ENCODE measurements around the gene GDA. TPM values are rescaled to one million over a fixed set of nuclear protein-coding genes. Genes with fewer than 3 reads are reported as not detected.

Gene GDA
- total and polyA plus RNA-seq, 9 of the 15 experiments (the other 6 are each of a cell fraction or from before 2014, with no cell fraction given), result 4.5 to 18.0 (median 12.7) TPM

DNA sequence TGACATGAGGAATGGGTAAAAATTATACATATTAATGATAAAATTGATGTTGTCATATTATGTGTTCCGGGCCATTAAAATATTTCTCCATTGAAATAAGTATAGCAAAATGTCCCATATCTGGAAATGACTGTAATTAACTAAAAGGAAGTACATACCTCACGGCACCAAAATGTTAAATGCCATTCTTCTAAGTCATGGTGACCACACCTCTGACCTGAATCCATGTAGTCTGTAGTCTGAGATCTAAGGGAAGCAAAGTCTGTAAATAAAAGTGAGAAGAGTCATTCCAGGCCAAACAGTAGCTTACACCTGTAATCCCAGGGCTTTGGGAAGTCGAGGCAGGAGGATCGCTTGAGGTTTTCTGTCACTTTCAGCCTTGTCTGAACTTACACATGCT is 8.7 kb upstream of the GDA start:
- H3K27ac ChIP-seq (ENCODE audit: extremely low read depth, low read depth, low read length), result no peak overlapping the region
- H4K20me1 ChIP-seq (replicated peaks; ENCODE audit: control insufficient read depth, insufficient read depth, low read length), result no peaks in the 10 kb centered on the region
- H3K27me3 ChIP-seq (ENCODE audit: control insufficient read depth in 2 of 2, insufficient read depth in 2 of 2, low read length in 2 of 2), result no peaks in the 10 kb centered on the region
- BruUV-seq (replicated peaks), result no TSS peak
- FAIRE-seq (no peak), ATAC-seq (no peak), DNase-seq (ENCODE audit: extremely low read depth in 1 of 4, low spot score in 3 of 4) (no peak)
- H2AFZ ChIP-seq (ENCODE audit: low read depth, low read length), result no peak overlapping the region
- in situ Hi-C loops (cut with MboI) (no loop called here), intact Hi-C loops (cut with micrococcal nuclease) (no loop called here)
- no peaks in the 10 kb centered on the region for H3K9me1 ChIP-seq (ENCODE audit: control insufficient read depth, insufficient read depth, low read length)
- TF ChIP-seq, protein P1, sequence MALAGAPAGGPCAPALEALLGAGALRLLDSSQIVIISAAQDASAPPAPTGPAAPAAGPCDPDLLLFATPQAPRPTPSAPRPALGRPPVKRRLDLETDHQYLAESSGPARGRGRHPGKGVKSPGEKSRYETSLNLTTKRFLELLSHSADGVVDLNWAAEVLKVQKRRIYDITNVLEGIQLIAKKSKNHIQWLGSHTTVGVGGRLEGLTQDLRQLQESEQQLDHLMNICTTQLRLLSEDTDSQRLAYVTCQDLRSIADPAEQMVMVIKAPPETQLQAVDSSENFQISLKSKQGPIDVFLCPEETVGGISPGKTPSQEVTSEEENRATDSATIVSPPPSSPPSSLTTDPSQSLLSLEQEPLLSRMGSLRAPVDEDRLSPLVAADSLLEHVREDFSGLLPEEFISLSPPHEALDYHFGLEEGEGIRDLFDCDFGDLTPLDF (CRISPR knock-in tag; IDR thresholded peaks at IDR 0.05), result no peak
- TF ChIP-seq SP2 (IDR thresholded peaks at IDR 0.05; ENCODE audit: extremely low read depth, low read depth, low read length, poor library complexity, severe bottlenecking) (no peak), SNIP1 (IDR thresholded peaks at IDR 0.05; ENCODE audit: low read depth) (no peak), NR2C1 (IDR thresholded peaks at IDR 0.05) (no peak), NR2C1 (tag; IDR thresholded peaks at IDR 0.05) (no peak), TFAM (CRISPR knock-in tag; conservative IDR thresholded peaks at IDR 0.05) (no peak), BRD9 (IDR thresholded peaks at IDR 0.05; ENCODE audit: low read depth, partially characterized antibody) (no peak), CBX3 (IDR thresholded peaks at IDR 0.05; ENCODE audit: borderline replicate concordance in 1 of 2, low read length in 2 of 2) (no peak), TAF9B (IDR thresholded peaks at IDR 0.05; ENCODE audit: partially characterized antibody) (no peak), CC2D1A (IDR thresholded peaks at IDR 0.05) (no peak), ZFP36 (IDR thresholded peaks at IDR 0.05; ENCODE audit: low read depth, low read length, partially characterized antibody) (no peak), TBP (optimal IDR thresholded peaks at IDR 0.05; ENCODE audit: low read depth, low read length) (no peak), EZH2 (IDR thresholded peaks at IDR 0.05; ENCODE audit: borderline replicate concordance, low read depth, low read length) (no peak), HDAC6 (IDR thresholded peaks at IDR 0.05; ENCODE audit: low read depth, low read length) (no peak), PML (IDR thresholded peaks at IDR 0.05; ENCODE audit: low read length) (no peak), GATAD2A (IDR thresholded peaks at IDR 0.05) (no peak), HMGXB4 (CRISPR knock-in tag; IDR thresholded peaks at IDR 0.05) (no peak)
- no peak overlapping the region for H3K4me2 ChIP-seq (ENCODE audit: insufficient read depth, low read length)
- H3K4me1 ChIP-seq (replicated peaks in 1 of 2; ENCODE audit: control insufficient read depth in 2 of 2, insufficient read depth in 2 of 2, low read length in 2 of 2), result no peaks in the 10 kb centered on the region; a peak in 1 of 5 replicates
- no peaks in the 10 kb centered on the region for H3K9me3 ChIP-seq (replicated peaks; ENCODE audit: control insufficient read depth, insufficient read depth, low read depth, low read length)
- ChIA-PET POLR2A (no interaction called here), CTCF (ENCODE audit: low intra/inter-chr PET ratio) (no interaction called here)
- H3K36me3 ChIP-seq (ENCODE audit: control insufficient read depth, insufficient read depth, low read length), result peaks cover 6% of the 10 kb centered on the region; the same call in 1 of the 3 replicates
- WGBS (ENCODE audit: insufficient coverage, low coverage, missing lambda C conversion rate), result 83% methylated on average over 3 of the region's 4 CpGs
- peaks cover 6% of the 10 kb centered on the region; the same call in 2 of the 3 replicates for H3K79me2 ChIP-seq (ENCODE audit: control insufficient read depth, insufficient read depth, low read length)
- H3K4me3 ChIP-seq, result no peak overlapping the region
- no peak overlapping the region for H3K9ac ChIP-seq (ENCODE audit: insufficient read depth in 1 of 2, low read depth in 2 of 2, low read length in 2 of 2)
